Measurements from ENCODE around the gene PARP4.
"Not testable (repeated sequence)": the region's sequence is repeated elsewhere in the genome, so short reads cannot be mapped to it uniquely, and the experiment has no call there.

Gene PARP4

GRCh38 chr13:24452044-24452443 is 60.5 kb downstream of the PARP4 start:
- no peak for DNase-seq (ENCODE audit: low spot score)
- no peak for FAIRE-seq

GRCh38 chr13:24450530-24450929 is 62.0 kb downstream of the PARP4 start:
- FAIRE-seq: no peak
- DNase-seq (ENCODE audit: low spot score): no peak

- DNase-seq (ENCODE audit: low spot score); FAIRE-seq: not testable (repeated sequence)
Measured at GRCh38 chr13:24444851-24445250, 67.7 kb downstream of the PARP4 start.

GRCh38 chr13:24443366-24443765 is 69.2 kb downstream of the PARP4 start:
- DNase-seq (ENCODE audit: low spot score) (no peak), FAIRE-seq (no peak)

GRCh38 chr13:24426045-24426444 is 86.5 kb downstream of the PARP4 start:
- not testable (repeated sequence) for FAIRE-seq

GRCh38 chr13:24419668-24420067 is 92.9 kb downstream of the PARP4 start:
- not testable (repeated sequence) for FAIRE-seq; DNase-seq (ENCODE audit: low spot score)

More at GRCh38 chr13:24426045-24426444, 86.5 kb downstream of the PARP4 start:
- not testable (repeated sequence) for DNase-seq (ENCODE audit: low spot score)

GRCh38 chr13:24407844-24408243 is 104.7 kb downstream of the PARP4 start:
- DNase-seq (ENCODE audit: low spot score) (no peak), FAIRE-seq (no peak)

- FAIRE-seq: no peak
- DNase-seq (ENCODE audit: low spot score): no peak
Measured at GRCh38 chr13:24406524-24406923, 106.1 kb downstream of the PARP4 start.

- FAIRE-seq (no peak), DNase-seq (ENCODE audit: low spot score) (no peak)
Measured at GRCh38 chr13:24396821-24397220, 115.8 kb downstream of the PARP4 start.

- FAIRE-seq (no peak), DNase-seq (ENCODE audit: low spot score) (no peak)
Measured at GRCh38 chr13:24392972-24393371, 119.6 kb downstream of the PARP4 start.

- not testable (repeated sequence) for FAIRE-seq; DNase-seq (ENCODE audit: low spot score)
Measured at GRCh38 chr13:24391771-24392683, 120.6 kb downstream of the PARP4 start.

GRCh38 chr13:24390795-24391194 is 121.8 kb downstream of the PARP4 start:
- not testable (repeated sequence) for FAIRE-seq; DNase-seq (ENCODE audit: low spot score)

GRCh38 chr13:24389506-24389905 is 123.1 kb downstream of the PARP4 start:
- DNase-seq (ENCODE audit: low spot score) (no peak), FAIRE-seq (no peak)

- FAIRE-seq; DNase-seq (ENCODE audit: low spot score): not testable (repeated sequence)
Measured at GRCh38 chr13:24388743-24389142, 123.8 kb downstream of the PARP4 start.

- DNase-seq (ENCODE audit: low spot score) (no peak), FAIRE-seq (no peak)
Measured at GRCh38 chr13:24386816-24387708, 125.5 kb downstream of the PARP4 start.

- DNase-seq (ENCODE audit: low spot score) (no peak), FAIRE-seq (no peak)
Measured at GRCh38 chr13:24385902-24386301, 126.7 kb downstream of the PARP4 start.

GRCh38 chr13:24384946-24385345 is 127.6 kb downstream of the PARP4 start:
- FAIRE-seq; DNase-seq (ENCODE audit: low spot score): not testable (repeated sequence)

- FAIRE-seq; DNase-seq (ENCODE audit: low spot score): not testable (repeated sequence)
Measured at GRCh38 chr13:24384091-24384490, 128.5 kb downstream of the PARP4 start.

- FAIRE-seq (no peak), DNase-seq (ENCODE audit: low spot score) (no peak)
Measured at GRCh38 chr13:24381541-24382265, 130.9 kb downstream of the PARP4 start.

GRCh38 chr13:24380881-24381280 is 131.7 kb downstream of the PARP4 start:
- DNase-seq (ENCODE audit: low spot score); FAIRE-seq: not testable (repeated sequence)

- FAIRE-seq; DNase-seq (ENCODE audit: low spot score): not testable (repeated sequence)
Measured at GRCh38 chr13:24380227-24380626, 132.4 kb downstream of the PARP4 start.

Measured in RCC 7860 (cell line).